Kidney epithelial cell (primary cell): Measurements from ENCODE around the gene PAX3. TPM values are rescaled to one million over a fixed set of nuclear protein-coding genes. Genes with fewer than 3 reads are reported as not detected.
"Not testable (repeated sequence)": the region's sequence is repeated elsewhere in the genome, so short reads cannot be mapped to it uniquely, and the experiment has no call there.

Source experiments
- DNase-seq: peaks from one replicate; pipeline ENCODE4 v3.0.0-alpha.2; 2010; ENCODE audit warnings: low read depth
- H3K27me3 ChIP-seq: 2 replicates; pipeline ENCODE4 v1.6.0; 2011; ENCODE audit warnings: low read length; ENCODE audit not compliant: control insufficient read depth, insufficient read depth
- H3K36me3 ChIP-seq: 2 replicates; pipeline ENCODE4 v1.5.1; 2011; ENCODE audit warnings: low read length; ENCODE audit not compliant: control insufficient read depth, insufficient read depth
- H3K4me3 ChIP-seq: 2 replicates; pipeline ENCODE4 v1.5.1; 2011; ENCODE audit warnings: low read depth, mild to moderate bottlenecking, control low read depth, low read length
- total RNA-seq: library from RNA; depleted of rRNA; stranded (reverse); fragments of >200 nt; gene quantifications from 2 replicates; pipeline ENCODE4 v1.2.3, GENCODE V29; 2015
- TF ChIP-seq, protein P1 (sequence below): IDR thresholded peaks from 2 replicates; pipeline ENCODE4 v1.5.1; 2011; ENCODE audit warnings: mild to moderate bottlenecking, moderate library complexity, low read length, control low read depth, inconsistent platforms; ENCODE audit not compliant: insufficient read depth, poor library complexity, severe bottlenecking

Gene PAX3
- total RNA-seq, 1 donor from 2014 or later: not detected

DNA sequence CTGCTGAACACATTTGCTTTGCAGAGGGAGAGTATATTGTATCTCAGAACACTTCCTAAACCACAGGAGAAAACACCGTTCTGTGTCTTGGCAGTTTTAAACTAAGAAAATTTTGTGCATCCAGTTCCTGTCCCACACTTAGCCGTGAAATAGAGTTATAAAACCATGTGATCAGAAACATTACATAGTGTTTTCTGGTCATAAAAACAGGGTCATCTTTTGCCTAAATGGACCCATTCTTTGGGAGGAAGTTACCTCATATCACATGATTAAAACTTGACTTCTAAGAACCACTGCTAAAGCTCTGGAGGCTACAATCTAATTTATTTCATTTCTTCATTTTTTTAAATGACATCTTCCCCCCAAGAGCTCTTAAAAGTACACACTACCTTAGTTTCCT is 138.7 kb downstream of the PAX3 start:
- no peak for DNase-seq
- no peak overlapping the region for H3K4me3 ChIP-seq
- TF ChIP-seq, protein P1, sequence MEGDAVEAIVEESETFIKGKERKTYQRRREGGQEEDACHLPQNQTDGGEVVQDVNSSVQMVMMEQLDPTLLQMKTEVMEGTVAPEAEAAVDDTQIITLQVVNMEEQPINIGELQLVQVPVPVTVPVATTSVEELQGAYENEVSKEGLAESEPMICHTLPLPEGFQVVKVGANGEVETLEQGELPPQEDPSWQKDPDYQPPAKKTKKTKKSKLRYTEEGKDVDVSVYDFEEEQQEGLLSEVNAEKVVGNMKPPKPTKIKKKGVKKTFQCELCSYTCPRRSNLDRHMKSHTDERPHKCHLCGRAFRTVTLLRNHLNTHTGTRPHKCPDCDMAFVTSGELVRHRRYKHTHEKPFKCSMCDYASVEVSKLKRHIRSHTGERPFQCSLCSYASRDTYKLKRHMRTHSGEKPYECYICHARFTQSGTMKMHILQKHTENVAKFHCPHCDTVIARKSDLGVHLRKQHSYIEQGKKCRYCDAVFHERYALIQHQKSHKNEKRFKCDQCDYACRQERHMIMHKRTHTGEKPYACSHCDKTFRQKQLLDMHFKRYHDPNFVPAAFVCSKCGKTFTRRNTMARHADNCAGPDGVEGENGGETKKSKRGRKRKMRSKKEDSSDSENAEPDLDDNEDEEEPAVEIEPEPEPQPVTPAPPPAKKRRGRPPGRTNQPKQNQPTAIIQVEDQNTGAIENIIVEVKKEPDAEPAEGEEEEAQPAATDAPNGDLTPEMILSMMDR: no peak

DNA sequence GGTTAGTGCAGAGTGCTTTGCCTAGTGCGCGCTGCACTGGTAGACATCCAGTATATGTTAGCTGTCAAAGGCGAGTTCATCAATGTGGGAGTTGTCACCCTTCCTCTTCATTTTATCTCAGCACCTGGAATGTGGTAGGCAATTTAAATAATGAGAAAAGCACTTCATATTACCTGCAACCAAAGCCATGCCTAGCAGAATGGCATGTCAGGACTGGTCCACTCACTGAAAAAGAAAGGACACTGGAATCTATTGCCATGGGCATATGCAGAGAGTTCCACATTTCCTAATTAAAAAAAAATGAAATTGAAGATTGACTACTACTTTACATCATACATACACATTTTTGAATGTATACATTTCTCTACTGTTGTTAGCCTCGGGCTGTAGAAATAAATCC is 139.6 kb downstream of the PAX3 start:
- Histone ChIP-seq H3K36me3 (no peaks in the 10 kb centered on the region), H3K4me3 (no peak overlapping the region), H3K27me3 (no peaks in the 10 kb centered on the region)
- TF ChIP-seq, protein P1: no peak
- DNase-seq: no peak

More for the DNA sequence above, 138.7 kb downstream of the PAX3 start:
- H3K27me3 ChIP-seq: no peaks in the 10 kb centered on the region
- H3K36me3 ChIP-seq: no peaks in the 10 kb centered on the region

DNA sequence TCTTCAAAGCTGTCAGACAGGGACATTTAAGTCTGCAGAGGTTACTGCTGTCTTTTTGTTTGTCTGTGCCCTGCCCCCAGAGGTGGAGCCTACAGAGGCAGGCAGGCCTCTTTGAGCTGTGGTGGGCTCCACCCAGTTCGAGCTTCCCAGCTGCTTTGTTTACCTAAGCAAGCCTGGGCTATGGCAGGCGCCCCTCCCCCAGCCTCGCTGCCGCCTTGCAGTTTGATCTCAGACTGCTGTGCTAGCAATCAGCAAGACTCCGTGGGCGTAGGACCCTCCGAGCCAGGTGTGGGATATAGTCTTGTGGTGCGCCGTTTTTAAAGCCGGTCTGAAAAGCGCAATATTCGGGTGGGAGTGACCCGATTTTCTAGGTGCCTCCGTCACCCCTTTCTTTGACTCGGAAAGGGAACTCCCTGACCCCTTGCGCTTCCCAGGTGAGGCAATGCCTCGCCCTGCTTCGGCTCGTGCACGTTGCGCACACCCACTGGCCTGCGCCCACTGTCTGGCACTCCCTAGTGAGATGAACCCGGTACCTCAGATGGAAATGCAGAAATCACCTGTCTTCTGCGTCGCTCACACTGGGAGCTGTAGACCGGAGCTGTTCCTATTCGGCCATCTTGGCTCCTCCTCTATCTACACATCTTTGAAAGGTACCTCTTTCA is 143.7 kb downstream of the PAX3 start:
- not testable (repeated sequence) for H3K36me3 ChIP-seq, DNase-seq, H3K4me3 ChIP-seq, H3K27me3 ChIP-seq

Other genes starting within 250 kb of the PAX3 start
- gene SGPP2, start 125.5 kb upstream of the PAX3 start, total RNA-seq: 27.0 and 29.1 TPM in 2 replicates